HG03159 (cell line): ENCODE measurements around the gene LRP1B.
A peak's percentile ranks its signal among the peaks of the same experiment; 100 is the strongest.

Experiments
- ATAC-seq: cut with Tn5 transposase; IDR thresholded peaks from one replicate; pipeline ENCODE4 v1.9.1; 2021; ENCODE audit warnings: mild to moderate bottlenecking, moderate library complexity; ENCODE audit not compliant: unreplicated experiment

The LRP1B gene

GRCh38 chr2:141492816-141493215, 638.0 kb downstream of the LRP1B start:
- no peak for ATAC-seq

GRCh38 chr2:141490886-141491285, 639.9 kb downstream of the LRP1B start:
- no peak for ATAC-seq

- no peak for ATAC-seq
Measured at GRCh38 chr2:141482697-141483096, 648.1 kb downstream of the LRP1B start.

DNA sequence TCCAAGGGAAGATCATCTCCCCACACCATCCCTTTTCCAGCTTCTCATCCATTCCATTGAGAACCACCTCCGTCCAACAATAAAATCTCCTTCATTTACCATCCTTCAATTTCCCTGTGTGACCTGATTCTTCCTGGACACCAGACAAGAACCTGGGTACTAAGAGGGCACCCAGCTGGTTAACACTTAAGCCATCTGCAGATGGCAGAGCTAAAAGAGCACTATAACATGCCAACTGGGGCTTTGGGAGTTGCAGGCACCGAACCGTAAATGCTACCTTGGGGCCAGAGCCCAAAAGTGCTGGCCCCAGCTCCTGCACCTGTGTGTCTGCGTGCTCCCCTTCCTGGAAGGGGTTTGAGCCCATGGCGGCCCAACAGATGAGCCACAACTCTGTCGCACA, 655.0 kb downstream of the LRP1B start:
- ATAC-seq: no peak

GRCh38 chr2:141468761-141469160, 662.1 kb downstream of the LRP1B start:
- ATAC-seq: no peak

DNA sequence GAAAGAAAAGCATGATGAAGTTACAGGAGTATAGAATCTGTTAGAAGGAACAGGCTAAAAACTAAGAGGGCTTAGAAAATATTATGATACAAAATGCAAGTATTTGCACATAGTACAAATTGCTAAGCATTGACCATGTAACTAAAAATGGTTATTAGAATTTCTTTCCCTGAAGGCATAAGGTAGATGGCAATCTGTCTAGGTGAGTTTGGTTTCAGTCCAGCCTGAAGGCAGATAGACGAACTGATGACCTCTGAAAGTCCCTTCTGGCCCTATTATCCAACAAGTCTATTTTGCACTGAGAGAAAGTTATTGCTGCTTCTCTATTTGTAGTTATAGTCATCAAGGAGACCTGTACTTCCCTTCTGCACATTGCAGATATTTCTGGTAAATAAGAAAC, 663.5 kb downstream of the LRP1B start:
- ATAC-seq: no peak

DNA sequence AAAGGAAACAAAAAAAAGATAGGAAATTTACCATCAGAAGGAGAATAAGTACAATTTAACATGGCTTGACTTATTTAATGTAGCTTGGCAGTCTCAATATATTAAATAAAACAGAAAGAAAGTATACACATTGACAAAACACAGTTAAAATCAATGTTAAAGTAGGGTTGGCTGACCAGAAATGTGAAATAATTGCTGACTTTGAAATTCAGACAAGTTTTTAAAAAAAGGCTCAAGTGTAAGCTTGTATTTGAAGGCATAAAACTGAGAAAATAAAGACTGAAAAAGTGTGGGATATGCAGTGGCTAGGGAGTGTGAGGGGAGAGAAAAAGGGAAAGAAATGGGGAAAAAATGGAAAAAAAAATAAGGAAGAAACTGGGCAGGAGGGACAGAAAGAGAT, 665.8 kb downstream of the LRP1B start:
- no peak for ATAC-seq

GRCh38 chr2:141458351-141458750, 672.5 kb downstream of the LRP1B start:
- ATAC-seq: no peak

DNA sequence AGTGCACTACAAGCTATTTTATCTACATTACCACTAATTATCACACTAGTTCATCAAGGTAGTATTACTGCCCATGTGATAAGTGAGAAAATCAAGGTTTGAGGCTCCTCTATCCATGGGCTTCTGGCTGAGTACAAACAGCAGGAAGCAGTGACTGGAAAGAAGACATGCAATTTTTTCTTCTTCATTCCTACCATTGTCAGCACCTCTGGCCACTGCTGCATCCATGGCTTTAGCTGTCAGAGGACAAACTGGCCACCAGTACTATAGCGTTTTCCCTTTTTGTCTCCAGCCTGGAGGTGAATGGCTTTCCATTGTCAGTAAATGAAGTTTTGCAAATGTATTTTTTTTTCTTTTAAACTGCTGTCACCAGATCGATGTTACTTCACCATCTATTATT, 674.9 kb downstream of the LRP1B start:
- no peak for ATAC-seq

DNA sequence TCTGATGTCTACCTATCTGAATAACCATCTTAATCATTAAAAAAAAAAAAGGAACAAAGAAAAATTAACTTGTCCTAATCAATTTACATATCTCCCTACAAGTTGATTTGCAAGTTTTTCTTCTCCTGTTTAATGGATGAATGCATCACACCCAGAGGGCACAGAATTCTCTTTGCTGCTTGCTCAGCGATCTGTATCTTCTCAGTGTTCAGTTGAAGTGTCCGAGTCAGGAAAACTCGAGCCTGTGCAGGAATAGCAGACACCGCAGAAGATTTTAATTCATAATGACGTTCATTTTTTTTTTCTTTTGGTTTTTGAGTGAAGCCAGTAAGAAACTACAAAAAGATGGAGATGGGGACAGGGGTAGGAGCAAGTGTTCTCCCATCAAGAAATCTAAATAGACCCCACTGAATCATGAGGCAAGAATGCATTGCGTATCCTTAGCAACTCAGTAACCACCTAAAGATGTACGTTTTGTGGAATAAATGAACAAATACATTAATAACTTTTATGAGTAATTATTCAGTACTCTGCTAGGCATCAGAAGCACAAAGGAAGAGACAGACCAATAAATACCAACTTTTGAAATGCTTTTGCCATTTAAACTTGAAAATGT, 675.5 kb downstream of the LRP1B start:
- no peak for ATAC-seq

- ATAC-seq: no peak
Measured at GRCh38 chr2:141440072-141440635, 690.7 kb downstream of the LRP1B start.

- ATAC-seq: no peak
Measured at GRCh38 chr2:141439524-141439923, 691.3 kb downstream of the LRP1B start.

DNA sequence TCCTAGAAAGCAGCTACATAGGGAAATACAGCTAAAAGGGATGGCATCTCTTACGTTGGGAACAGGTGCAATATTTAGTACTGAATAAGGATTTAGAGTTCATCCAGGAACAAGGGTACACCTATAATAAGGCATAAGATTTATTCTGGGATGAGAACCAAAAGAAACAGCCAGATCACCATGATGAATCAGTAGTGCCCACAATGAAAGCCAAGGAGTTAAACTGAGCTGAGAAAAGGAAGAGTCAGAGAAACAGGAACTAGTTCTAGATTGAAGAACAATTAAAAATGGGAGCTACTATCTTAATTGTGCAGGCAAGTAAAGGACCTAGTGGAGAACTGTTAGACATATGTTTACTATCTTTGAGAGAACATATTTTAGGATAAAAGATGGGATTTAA, 692.3 kb downstream of the LRP1B start:
- ATAC-seq: no peak

- ATAC-seq: no peak
Measured at GRCh38 chr2:141437521-141437920, 693.3 kb downstream of the LRP1B start.

GRCh38 chr2:141423124-141423523, 707.7 kb downstream of the LRP1B start:
- ATAC-seq: no peak

GRCh38 chr2:141417246-141417797, 713.5 kb downstream of the LRP1B start:
- ATAC-seq: peak; percentile 80

DNA sequence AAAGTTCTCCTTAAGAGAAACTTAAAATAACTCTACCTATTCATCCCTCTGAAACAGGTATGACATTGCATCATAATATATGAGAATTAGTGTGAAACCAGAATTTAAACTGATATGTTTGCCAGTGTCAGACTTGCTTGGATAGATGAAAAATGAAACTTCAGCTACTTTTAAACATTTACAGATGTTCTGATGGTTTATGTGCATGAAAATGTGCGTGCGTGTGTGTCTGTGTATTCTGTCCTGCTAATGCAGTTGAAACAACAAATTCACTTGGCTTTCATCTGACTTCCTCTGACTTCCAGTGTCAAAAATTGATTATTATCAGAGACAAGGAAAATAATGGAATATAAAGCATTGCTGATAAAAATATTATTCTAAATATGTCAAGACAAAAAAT, 719.4 kb downstream of the LRP1B start:
- ATAC-seq: no peak

DNA sequence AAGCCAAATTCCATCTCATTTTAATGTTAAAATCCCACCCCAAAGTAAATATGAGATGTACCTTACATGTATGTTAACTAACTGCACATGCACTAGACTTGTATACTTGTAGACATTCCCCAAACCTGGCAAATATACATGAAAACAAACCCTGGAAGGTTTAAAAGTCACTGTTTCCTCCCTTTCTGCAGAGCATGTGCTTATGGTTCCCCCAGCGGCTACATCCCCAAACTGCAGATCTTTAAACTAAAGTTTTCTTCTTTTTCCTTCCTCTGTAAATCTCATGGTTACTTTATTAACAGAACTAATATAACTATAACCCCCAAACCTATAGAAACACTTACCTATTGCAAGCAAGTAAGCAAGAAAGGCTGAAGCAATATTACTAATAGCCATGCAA, 731.5 kb downstream of the LRP1B start:
- peak; percentile 62 for ATAC-seq

DNA sequence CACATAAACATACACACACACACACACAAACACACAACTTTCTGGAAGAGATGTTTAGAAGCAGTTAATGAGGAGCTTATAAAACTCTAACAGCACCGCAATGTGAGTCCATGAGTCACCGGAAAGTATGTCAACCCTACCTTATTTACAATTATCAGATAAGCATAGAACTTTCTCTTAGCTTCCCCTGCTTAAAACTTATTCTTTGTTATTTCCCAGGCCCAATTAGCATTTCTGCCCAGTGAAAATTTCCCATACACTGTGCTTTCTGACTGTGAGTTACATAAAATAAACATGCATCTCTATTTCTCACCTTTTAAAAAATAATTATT, 737.6 kb downstream of the LRP1B start:
- ATAC-seq: no peak

DNA sequence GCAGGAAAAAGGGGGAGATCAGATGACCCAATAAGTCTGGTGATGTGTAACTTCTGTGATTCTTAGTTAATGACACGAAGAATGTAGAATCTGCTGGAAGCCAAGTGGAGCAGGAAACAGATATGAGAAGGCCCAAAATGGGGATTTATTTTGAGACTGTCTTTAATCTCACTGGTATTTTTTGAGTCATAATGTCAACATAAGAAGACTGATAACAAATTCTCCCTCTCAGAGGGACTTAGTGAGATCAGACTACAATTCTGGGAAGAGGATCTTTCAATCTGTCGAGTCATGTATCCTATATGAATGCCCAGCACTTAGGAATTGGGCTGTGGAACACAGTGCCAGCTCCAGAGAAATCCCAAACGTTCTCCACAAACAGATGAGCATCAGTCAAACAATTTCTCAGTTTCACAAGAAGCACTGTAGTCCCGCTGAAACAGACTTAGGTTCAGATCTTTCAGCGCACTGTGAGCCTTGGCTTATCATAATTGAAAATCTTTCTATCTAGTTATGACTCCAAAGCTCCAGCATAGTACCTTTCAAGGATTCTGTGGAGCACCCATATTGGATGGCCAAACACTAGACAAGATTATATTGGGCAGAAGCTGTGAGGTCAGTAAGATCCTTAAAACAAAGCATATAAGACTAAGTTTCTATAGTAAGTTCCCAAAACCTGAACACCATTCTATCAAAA, 738.2 kb downstream of the LRP1B start:
- ATAC-seq: no peak

- ATAC-seq: no peak
Measured at GRCh38 chr2:141386168-141386567, 744.6 kb downstream of the LRP1B start.

DNA sequence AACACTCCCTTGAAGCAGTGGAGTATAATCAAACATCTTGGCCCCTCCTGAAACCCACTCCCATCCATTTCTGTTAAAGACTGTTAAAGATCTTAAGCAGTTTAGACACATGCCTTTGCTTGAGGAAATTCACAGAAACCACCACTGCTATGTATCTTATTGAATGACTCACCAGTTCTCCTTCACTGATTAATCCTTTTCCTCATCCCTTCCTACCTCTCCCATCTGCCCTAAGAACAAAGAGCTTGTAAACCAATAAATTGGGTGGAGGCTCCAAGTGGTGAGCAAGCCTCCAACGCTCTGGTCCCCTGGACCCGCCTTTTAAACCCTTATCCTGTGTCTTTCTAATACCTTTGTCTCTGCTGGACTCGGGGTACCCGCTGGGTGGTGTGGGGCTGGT, 746.1 kb downstream of the LRP1B start:
- no peak for ATAC-seq
